T1000 (cell line): Measurements from ENCODE around the gene OR13J1.

Experiments
- DNase-seq: peaks from one replicate; lab custom pipeline; 2025; ENCODE audit warnings: mixed read lengths; lab: John Stamatoyannopoulos, UW

Gene OR13J1

DNA sequence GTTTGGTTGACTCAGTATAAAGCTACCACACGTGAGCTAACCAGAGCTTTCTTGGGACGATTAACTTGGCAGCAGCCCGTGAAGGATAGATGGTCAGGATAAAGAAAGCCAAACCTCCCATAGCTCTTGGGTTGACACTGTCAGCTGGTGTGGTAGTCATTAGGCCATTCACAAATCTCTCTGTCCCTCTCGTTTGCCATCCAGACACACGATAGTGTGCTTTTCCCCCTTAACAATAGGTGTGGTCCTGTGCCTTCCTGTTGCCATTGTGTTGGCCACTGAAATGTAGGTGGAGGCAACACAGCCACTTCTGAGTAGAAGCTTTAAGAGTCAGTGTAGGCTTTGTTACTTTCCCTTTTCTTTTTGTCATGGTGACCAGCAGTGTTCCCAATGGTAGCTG is 11.7 kb downstream of the OR13J1 start:
- DNase-seq, result no peak

- no peak for DNase-seq
Observed at GRCh38 chr9:35856882-35857281, 13.3 kb downstream of the OR13J1 start.

DNA sequence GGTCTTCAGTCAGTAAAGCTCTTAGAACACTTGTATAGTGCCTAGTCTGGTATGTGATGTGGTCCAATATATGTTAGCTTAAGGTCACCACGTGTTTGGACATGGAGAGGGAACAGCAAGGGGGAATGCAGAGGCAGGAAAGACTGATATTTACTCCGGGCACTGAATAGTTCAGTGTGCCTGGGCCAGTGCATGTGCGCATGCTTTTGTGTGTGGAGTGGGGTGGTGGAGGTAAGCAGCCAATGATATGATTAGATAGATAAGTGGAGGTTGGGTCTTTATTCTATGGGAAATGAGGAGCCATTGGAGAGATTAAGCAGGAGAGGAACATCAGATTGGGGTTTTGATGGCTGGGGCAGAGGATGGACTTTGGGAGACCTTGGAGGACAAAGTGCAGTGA is 14.0 kb downstream of the OR13J1 start:
- DNase-seq, result no peak

DNA sequence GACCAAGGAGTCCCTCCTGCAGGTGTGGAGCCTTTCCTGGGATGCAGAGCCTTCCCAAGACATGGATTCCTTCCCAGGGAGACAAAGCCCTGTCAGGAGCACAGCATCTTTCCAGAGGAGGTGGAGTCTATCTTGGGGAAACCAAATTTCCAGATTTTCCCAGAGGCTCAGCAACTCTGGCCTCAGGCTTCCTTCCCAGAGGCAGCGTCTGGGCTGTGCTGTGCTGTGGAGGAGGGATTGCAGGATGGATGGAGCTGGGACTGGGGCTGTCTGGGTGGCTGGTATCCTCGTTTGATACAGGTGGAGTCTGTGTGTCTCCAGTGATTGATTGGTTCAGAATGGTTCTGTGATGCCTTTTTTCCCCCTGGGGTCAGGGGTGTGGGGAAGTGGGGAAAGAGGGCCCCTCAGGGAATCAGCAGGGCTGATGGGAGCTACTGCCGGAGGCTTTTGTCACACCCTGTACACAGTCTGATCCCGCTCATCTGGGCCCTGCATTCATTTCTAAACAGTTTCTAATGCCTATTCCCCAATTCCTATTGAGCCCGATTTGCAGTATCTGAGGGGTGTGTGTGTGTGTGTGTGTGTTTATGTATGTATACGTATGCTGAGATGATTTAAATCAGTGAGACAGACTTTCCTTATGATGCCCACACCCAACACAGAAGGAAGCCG is 16.0 kb downstream of the OR13J1 start:
- no peak for DNase-seq

DNA sequence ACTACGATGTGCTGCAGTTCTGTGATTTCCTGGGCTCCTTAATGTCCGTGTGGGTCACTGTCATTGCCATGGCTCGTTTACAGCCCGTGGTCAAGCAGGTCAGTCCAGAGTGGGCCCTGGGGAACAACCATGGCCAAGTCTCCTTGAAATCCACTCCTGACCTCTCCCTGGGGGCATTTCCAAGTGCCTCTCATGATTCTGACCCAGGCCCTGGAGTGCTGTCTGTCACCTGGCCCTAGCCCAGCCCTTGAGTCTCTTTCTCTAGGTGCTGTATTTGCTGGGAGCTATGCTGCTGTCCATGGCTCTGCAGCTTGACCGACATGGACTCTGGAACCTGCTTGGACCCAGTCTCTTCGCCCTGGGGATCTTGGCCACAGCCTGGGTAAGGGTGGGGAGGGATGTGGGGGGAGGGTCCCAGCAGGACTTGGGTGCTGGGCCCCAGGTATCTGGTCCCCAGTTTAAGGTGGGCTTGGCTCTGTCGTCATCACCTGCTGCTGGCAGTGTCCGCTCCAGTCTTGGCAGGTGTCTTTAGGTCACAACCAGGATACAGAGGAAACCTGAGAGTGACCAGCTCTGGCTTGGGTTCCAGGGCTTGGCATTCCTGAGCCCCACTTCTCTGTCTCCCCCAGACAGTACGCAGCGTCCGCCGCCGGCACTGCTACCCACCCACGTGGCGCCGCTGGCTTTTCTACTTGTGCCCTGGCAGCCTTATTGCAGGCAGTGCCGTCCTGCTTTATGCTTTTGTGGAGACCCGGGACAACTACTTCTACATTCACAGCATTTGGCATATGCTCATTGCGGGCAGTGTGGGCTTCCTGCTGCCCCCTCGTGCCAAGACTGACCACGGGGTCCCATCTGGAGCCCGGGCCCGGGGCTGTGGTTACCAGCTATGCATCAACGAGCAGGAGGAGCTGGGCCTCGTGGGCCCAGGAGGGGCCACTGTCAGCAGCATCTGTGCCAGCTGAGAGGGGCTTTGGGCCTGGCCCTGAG is 17.0 kb downstream of the OR13J1 start:
- DNase-seq, result no peak

DNA sequence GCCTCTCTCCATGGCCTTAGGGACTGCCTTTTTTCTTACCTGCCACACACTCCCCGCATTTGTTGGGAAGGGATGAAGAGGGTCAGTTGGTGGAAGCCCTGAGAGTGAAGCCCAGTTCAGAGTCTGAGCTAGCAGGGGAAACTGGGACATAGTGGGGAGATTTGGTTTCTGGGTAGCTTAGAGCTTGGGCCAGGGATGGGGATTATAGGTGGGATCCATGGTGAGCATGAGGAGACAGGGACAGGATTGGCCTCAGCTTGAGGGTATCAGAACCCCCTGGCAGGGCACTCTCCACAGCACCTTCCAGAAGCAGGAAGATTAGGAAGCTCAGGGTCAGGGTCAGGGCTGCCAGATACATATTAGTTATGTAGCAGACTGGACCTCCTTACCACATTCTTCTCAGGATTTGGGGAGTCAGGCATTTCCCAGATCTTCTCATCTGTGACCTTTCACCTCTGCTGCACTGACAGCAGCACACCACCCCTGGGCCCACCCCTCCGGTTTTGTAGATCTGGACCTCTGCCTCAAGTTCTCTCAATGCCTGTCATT is 17.9 kb downstream of the OR13J1 start:
- no peak for DNase-seq

- DNase-seq, result no peak
Observed at GRCh38 chr9:35847792-35848572, 22.2 kb downstream of the OR13J1 start.

DNA sequence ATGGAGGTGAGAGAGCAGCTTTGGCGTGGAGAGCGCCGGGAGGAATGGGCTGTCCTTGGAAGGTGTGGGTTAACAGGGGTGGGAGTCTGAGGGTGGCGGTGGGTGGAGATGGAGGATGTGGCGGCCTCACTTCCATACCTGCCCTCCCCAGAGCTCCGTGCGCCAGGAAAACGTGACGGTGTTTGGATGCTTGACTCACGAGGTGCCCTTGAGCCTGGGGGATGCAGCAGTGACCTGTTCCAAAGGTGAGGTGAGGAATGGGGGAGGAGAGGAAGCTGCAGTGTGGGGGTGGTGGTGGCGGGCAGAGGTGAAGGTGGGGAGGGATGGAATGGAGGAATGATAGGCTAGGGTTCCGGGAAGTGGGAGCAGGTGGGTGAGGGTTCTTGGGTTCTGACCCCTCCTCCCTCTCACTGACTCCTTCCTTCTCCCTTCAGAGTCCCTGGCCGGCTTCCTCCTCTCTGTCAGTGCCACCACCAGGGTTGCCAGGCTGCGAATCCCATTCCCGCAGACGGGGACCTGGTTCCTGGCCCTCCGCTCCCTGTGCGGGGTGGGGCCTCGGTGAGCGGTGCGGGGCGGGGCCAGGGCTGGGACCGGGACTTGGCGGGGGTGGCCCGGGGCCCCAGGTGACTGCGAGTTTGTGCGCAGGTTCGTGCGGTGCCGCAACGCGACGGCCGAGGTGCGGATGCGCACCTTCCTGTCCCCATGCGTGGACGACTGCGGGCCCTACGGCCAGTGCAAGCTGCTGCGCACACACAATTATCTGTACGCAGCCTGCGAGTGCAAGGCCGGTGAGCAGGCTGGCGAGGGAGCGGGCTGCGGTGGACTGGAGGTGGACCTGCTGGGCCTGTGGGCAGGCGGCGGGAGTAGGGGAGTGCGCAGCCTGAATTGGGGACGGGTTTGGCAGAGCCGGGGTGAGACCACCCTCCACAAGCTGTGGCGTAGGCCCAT is 24.1 kb downstream of the OR13J1 start:
- no peak for DNase-seq

DNA sequence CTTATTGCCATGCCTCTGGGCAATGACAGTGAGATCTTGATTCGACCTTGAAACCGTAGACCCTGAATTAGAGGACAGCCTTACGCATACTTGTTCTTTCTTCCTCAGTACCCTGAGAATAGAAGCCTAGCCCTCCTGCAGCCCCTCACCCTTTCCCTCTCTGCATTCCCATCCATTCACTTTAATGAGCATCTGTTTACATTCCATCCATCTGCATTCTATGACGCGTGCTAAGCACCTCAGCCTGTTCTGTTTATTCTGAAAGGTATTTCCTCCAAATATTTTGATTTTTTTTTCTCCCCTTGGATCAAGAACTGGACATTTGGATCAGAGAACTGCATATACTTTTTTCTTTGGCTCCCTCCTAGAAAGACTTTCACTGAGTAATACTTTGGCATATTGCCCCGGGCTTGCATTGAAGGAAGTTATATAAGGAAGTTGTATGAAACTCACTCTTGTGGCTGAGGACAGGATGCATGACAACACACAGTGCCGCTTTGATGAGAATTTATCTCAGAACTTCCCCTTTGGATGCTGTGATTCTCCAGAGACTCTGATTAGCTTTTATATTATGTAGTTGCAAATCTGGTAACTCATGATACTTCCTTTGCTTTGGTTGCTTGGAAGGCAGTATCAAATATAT is 25.5 kb downstream of the OR13J1 start:
- DNase-seq, result no peak

DNA sequence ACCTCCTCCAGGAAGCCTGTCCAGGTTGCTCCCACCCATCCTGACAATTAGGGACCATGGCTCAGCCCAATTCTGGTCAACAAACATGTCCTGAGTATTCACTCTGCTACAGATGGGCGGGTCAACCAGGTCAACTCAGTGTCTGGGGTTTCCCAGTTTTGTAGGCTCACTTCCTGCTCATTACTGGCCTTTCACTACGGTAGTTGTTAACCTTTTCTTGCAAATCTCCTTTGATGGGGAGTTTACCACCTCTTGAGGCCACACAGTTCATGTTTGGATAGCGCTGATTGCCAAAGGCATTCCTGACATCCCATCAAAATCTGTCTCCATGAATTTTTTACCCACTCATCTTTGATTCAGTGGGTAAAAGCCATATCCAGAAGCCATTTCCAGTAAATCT is 27.4 kb downstream of the OR13J1 start:
- no peak for DNase-seq

GRCh38 chr9:35842020-35842745 is 28.0 kb downstream of the OR13J1 start:
- no peak for DNase-seq

DNA sequence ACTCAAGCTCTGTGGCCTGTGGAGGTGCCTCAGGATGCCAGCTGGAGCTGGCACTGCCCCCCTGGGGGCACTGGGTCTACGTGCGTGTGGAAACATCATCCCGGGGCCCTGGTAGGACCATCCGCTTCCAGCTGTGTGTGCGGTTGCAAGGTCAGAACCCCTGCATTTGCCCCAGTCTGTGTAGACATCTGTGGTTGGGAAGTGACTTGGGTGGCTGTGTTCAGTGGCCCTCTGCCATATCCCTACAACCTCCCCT is 28.6 kb downstream of the OR13J1 start:
- no peak for DNase-seq

DNA sequence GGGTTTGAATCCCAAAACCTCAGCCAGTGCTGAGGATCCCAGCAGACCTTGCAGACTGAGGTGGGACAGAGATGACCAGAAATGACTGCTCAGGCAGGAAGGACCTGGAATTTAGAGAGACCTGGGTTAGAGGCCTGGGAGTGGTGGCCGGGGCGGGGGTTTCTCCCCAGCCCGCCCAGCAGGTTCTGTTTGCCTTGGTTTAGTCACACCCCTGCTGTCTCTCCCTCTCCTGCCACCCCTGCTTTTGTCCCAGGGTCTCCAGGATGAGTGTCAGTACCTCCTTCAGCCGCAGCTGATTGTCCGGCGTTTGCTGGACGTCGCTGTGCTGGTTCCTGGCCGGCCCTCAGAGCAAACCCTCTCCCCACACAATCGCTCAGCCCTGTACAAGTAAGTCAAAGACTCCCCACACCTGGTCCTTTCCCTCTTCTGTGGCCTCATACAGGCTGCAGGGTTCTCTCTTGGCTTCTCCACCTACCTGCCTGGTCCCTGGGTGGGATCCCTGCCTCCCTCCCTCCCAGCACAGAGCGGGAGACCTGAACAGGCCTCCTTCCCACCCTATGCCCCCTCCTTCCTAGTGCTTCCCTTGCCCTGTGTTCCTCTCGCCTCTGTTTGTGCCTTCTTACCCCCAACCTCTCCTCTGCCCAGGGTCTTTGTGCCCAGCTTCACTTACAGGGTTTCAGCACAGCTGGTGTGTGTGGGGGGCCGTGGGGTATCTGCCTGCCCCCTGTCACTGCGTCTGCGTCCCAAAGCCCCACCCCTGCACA is 29.1 kb downstream of the OR13J1 start:
- DNase-seq, result no peak

GRCh38 chr9:35839926-35840325 is 30.3 kb downstream of the OR13J1 start:
- DNase-seq, result no peak

GRCh38 chr9:35836595-35836994 is 33.6 kb downstream of the OR13J1 start:
- no peak for DNase-seq

GRCh38 chr9:35835766-35836165 is 34.4 kb downstream of the OR13J1 start:
- no peak for DNase-seq

DNA sequence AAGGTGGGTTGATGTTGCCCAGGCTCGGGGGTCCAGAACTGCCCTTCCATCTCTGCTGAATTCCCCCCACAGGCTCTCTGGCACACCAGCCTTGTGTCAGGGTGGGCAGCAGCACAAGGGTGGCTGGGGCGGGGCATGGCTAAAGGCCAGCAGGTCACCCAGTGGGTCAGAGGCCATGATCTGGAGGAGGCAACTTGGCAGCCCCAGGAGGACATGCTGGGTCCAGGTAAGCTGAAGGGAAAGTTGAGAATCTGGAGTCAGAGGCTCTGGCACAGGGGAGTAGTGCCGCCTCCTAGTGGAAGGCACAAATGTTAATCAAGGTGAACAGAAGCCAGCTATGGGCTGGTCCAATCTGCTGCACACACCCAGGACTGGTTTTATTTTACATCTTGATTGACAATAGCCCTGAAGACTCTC is 35.0 kb downstream of the OR13J1 start:
- DNase-seq, result no peak

GRCh38 chr9:35834260-35835215 is 35.7 kb downstream of the OR13J1 start:
- DNase-seq, result no peak
